HG03520 (cell line): ENCODE data around the gene WDR77.

Source experiments
- ATAC-seq: cut with Tn5 transposase; IDR thresholded peaks from one replicate; pipeline ENCODE4 v1.9.1; 2021; ENCODE audit warnings: mild to moderate bottlenecking, moderate library complexity; ENCODE audit not compliant: unreplicated experiment

WDR77 gene

GRCh38 chr1:111441573-111442192 is 7.4 kb downstream of the WDR77 start:
- no peak for ATAC-seq

- ATAC-seq, result no peak
Observed at GRCh38 chr1:111439461-111440351, 9.3 kb downstream of the WDR77 start.

- ATAC-seq, result no peak
Observed at GRCh38 chr1:111436726-111437125, 12.3 kb downstream of the WDR77 start.

GRCh38 chr1:111424281-111424680 is 24.8 kb downstream of the WDR77 start:
- no peak for ATAC-seq

GRCh38 chr1:111422546-111423391 is 26.3 kb downstream of the WDR77 start:
- ATAC-seq, result no peak

GRCh38 chr1:111420377-111420776 is 28.7 kb downstream of the WDR77 start:
- no peak for ATAC-seq

GRCh38 chr1:111419037-111419436 is 30.0 kb downstream of the WDR77 start:
- no peak for ATAC-seq

GRCh38 chr1:111417755-111418154 is 31.3 kb downstream of the WDR77 start:
- ATAC-seq, result no peak

- no peak for ATAC-seq
Observed at GRCh38 chr1:111415461-111415860, 33.6 kb downstream of the WDR77 start.

GRCh38 chr1:111414756-111415155 is 34.3 kb downstream of the WDR77 start:
- ATAC-seq, result no peak

- ATAC-seq, result no peak
Observed at GRCh38 chr1:111412839-111413238, 36.2 kb downstream of the WDR77 start.

- no peak for ATAC-seq
Observed at GRCh38 chr1:111407301-111407700, 41.8 kb downstream of the WDR77 start.

- ATAC-seq, result peak; percentile 75
Observed at GRCh38 chr1:111406321-111406768, 42.7 kb downstream of the WDR77 start.

GRCh38 chr1:111404588-111404987 is 44.5 kb downstream of the WDR77 start:
- ATAC-seq, result no peak

GRCh38 chr1:111402083-111402482 is 47.0 kb downstream of the WDR77 start:
- ATAC-seq, result no peak

GRCh38 chr1:111399792-111400610 is 49.1 kb downstream of the WDR77 start:
- no peak for ATAC-seq

GRCh38 chr1:111392460-111392945 is 56.6 kb downstream of the WDR77 start:
- ATAC-seq, result no peak

- no peak for ATAC-seq
Observed at GRCh38 chr1:111392042-111392441, 57.0 kb downstream of the WDR77 start.
